Measurements from ENCODE around the gene CMIP.
"Not testable (repeated sequence)": the region's sequence is repeated elsewhere in the genome, so short reads cannot be mapped to it uniquely, and the experiment has no call there.

The CMIP gene

DNA sequence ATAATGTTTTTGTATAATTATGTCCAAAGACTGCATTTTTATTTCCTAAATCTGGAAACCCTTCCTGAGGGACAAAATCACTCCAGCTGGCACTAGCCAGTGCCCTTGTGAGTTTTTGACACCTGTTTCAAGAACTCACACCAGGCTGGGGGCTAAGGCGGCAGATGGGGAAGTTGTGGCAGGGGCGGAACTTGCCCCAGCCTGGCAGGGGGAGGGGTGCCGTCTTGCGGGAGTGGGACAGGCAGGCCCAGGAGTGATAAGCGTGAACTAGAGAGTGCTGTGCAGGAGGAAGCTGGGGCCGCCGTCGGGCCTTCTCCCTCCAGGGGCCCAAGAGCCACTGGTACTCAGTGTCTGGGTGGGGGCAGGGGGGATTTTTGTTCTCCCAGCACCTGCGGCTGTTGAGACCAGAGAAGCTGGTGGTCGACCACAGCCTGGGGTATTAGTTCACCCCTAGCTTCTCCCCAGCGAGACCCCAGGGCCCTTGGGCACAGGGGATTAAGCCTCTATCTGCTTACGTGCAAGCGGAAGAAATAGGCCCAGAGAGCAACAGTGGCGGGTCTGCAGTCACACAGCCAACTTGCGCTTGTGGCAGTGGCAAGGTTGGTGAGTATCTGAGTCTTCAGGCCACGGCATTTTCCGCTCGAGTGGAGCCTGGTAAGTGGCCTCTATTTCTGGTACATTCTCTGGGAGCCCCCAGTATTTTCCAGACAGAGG lies 294.3 kb downstream of the CMIP start:
- Histone ChIP-seq H4K20me1 (ENCODE audit: insufficient read depth, low read length, poor library complexity, severe bottlenecking) (no peaks in the 10 kb centered on the region), H3F3A (ENCODE audit: low read depth) (no peaks in the 10 kb centered on the region), H3K36me3 (ENCODE audit: insufficient read depth, low read length) (no peaks in the 10 kb centered on the region), H3K9me3 (ENCODE audit: insufficient read depth, low read depth, low read length) (no peaks in the 10 kb centered on the region), H3K4me1 (ENCODE audit: insufficient read depth, low read length, poor library complexity, severe bottlenecking) (peaks cover 16% of the 10 kb centered on the region), H3K79me2 (ENCODE audit: insufficient read depth, low read length) (no peaks in the 10 kb centered on the region), H3K9ac (ENCODE audit: low read depth, low read length, poor library complexity, severe bottlenecking) (no peak overlapping the region), H3K4me3 (ENCODE audit: low read length, poor library complexity, severe bottlenecking) (no peak overlapping the region), H3K9me2 (replicated peaks; ENCODE audit: low read depth, low read length) (no peaks in the 10 kb centered on the region), H3K27me3 (ENCODE audit: insufficient read depth, low read length, poor library complexity, severe bottlenecking) (no peaks in the 10 kb centered on the region), H2AFZ (ENCODE audit: low read length) (no peak overlapping the region), H3K4me2 (ENCODE audit: low read depth, low read length, poor library complexity, severe bottlenecking) (no peak overlapping the region)
- TF ChIP-seq, protein P1, sequence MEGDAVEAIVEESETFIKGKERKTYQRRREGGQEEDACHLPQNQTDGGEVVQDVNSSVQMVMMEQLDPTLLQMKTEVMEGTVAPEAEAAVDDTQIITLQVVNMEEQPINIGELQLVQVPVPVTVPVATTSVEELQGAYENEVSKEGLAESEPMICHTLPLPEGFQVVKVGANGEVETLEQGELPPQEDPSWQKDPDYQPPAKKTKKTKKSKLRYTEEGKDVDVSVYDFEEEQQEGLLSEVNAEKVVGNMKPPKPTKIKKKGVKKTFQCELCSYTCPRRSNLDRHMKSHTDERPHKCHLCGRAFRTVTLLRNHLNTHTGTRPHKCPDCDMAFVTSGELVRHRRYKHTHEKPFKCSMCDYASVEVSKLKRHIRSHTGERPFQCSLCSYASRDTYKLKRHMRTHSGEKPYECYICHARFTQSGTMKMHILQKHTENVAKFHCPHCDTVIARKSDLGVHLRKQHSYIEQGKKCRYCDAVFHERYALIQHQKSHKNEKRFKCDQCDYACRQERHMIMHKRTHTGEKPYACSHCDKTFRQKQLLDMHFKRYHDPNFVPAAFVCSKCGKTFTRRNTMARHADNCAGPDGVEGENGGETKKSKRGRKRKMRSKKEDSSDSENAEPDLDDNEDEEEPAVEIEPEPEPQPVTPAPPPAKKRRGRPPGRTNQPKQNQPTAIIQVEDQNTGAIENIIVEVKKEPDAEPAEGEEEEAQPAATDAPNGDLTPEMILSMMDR (conservative IDR thresholded peaks at IDR 0.05; ENCODE audit: low read length) = no peak
- no peak for TF ChIP-seq EZH2phosphoT487 (IDR thresholded peaks at IDR 0.05; ENCODE audit: borderline replicate concordance)

DNA sequence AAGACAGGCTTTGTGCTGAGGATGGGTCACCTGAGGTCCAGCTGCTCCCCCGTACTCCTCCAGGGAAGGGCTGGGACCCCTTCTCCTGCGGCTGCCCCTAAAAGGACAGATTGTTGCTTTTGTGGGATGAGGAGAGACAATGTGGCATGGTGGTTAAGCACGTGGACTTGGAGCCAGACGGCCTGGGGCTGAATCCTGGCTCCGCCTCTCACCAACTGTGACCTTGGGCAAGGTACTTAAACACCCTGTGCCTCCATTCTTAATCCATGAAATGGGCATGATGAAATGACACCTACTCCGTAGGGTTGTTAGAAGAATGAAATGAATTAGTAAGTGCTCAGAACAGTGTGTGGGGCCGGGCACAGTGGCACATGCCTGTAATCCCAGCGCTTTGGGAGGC lies 294.9 kb downstream of the CMIP start:
- no peak overlapping the region for H3K4me3 ChIP-seq (ENCODE audit: low read length, poor library complexity, severe bottlenecking)
- H3K27me3 ChIP-seq (ENCODE audit: insufficient read depth, low read length, poor library complexity, severe bottlenecking) = no peaks in the 10 kb centered on the region
- no peaks in the 10 kb centered on the region for H3K9me3 ChIP-seq (ENCODE audit: insufficient read depth, low read depth, low read length)
- H3K9me2 ChIP-seq (replicated peaks; ENCODE audit: low read depth, low read length) = no peaks in the 10 kb centered on the region
- H3K4me2 ChIP-seq (ENCODE audit: low read depth, low read length, poor library complexity, severe bottlenecking) = no peak overlapping the region
- no peaks in the 10 kb centered on the region for H4K20me1 ChIP-seq (ENCODE audit: insufficient read depth, low read length, poor library complexity, severe bottlenecking)
- no peaks in the 10 kb centered on the region for H3K36me3 ChIP-seq (ENCODE audit: insufficient read depth, low read length)
- H3K9ac ChIP-seq (ENCODE audit: low read depth, low read length, poor library complexity, severe bottlenecking) = no peak overlapping the region
- H2AFZ ChIP-seq (ENCODE audit: low read length) = no peak overlapping the region
- no peaks in the 10 kb centered on the region for H3F3A ChIP-seq (ENCODE audit: low read depth)
- H3K4me1 ChIP-seq (ENCODE audit: insufficient read depth, low read length, poor library complexity, severe bottlenecking) = peaks cover 16% of the 10 kb centered on the region
- TF ChIP-seq EZH2phosphoT487 (IDR thresholded peaks at IDR 0.05; ENCODE audit: borderline replicate concordance) = no peak
- TF ChIP-seq, protein P1 (conservative IDR thresholded peaks at IDR 0.05; ENCODE audit: low read length) = no peak
- no peaks in the 10 kb centered on the region for H3K79me2 ChIP-seq (ENCODE audit: insufficient read depth, low read length)

GRCh38 chr16:81740169-81740568 lies 295.6 kb downstream of the CMIP start:
- no peaks in the 10 kb centered on the region for H3K79me2 ChIP-seq (ENCODE audit: insufficient read depth, low read length)
- TF ChIP-seq, protein P1 (conservative IDR thresholded peaks at IDR 0.05; ENCODE audit: low read length) = no peak
- TF ChIP-seq EZH2phosphoT487 (IDR thresholded peaks at IDR 0.05; ENCODE audit: borderline replicate concordance) = no peak
- H3K9me3 ChIP-seq (ENCODE audit: insufficient read depth, low read depth, low read length) = no peaks in the 10 kb centered on the region
- no peaks in the 10 kb centered on the region for H4K20me1 ChIP-seq (ENCODE audit: insufficient read depth, low read length, poor library complexity, severe bottlenecking)
- no peak overlapping the region for H3K9ac ChIP-seq (ENCODE audit: low read depth, low read length, poor library complexity, severe bottlenecking)
- peak overlapping the region; percentile 13 for H3K4me2 ChIP-seq (ENCODE audit: low read depth, low read length, poor library complexity, severe bottlenecking)
- peaks cover 16% of the 10 kb centered on the region for H3K4me1 ChIP-seq (ENCODE audit: insufficient read depth, low read length, poor library complexity, severe bottlenecking)
- no peaks in the 10 kb centered on the region for H3F3A ChIP-seq (ENCODE audit: low read depth)
- H3K4me3 ChIP-seq (ENCODE audit: low read length, poor library complexity, severe bottlenecking) = no peak overlapping the region
- no peaks in the 10 kb centered on the region for H3K36me3 ChIP-seq (ENCODE audit: insufficient read depth, low read length)
- H3K9me2 ChIP-seq (replicated peaks; ENCODE audit: low read depth, low read length) = no peaks in the 10 kb centered on the region
- no peaks in the 10 kb centered on the region for H3K27me3 ChIP-seq (ENCODE audit: insufficient read depth, low read length, poor library complexity, severe bottlenecking)
- H2AFZ ChIP-seq (ENCODE audit: low read length) = no peak overlapping the region

- not testable (repeated sequence) for H3K27me3 ChIP-seq (ENCODE audit: insufficient read depth, low read length, poor library complexity, severe bottlenecking); H3F3A ChIP-seq (ENCODE audit: low read depth)
- peaks cover 17% of the 10 kb centered on the region for H3K4me1 ChIP-seq (ENCODE audit: insufficient read depth, low read length, poor library complexity, severe bottlenecking)
Measured at GRCh38 chr16:81741430-81741770, 296.8 kb downstream of the CMIP start.

More at GRCh38 chr16:81741430-81741770, 296.8 kb downstream of the CMIP start:
- not testable (repeated sequence) for H3K9me3 ChIP-seq (ENCODE audit: insufficient read depth, low read depth, low read length); H2AFZ ChIP-seq (ENCODE audit: low read length); H4K20me1 ChIP-seq (ENCODE audit: insufficient read depth, low read length, poor library complexity, severe bottlenecking); H3K36me3 ChIP-seq (ENCODE audit: insufficient read depth, low read length); H3K9me2 ChIP-seq (replicated peaks; ENCODE audit: low read depth, low read length); H3K4me2 ChIP-seq (ENCODE audit: low read depth, low read length, poor library complexity, severe bottlenecking); H3K4me3 ChIP-seq (ENCODE audit: low read length, poor library complexity, severe bottlenecking); H3K79me2 ChIP-seq (ENCODE audit: insufficient read depth, low read length); H3K9ac ChIP-seq (ENCODE audit: low read depth, low read length, poor library complexity, severe bottlenecking)

Measured in Loucy (cell line).